K562 (cell line): Measurements from ENCODE around the gene CLCN1. TPM values are rescaled to one million over a fixed set of nuclear protein-coding genes. Genes with fewer than 3 reads are reported as not detected.

ENCODE experiments used
- CHD4 ChIP-seq: fragments of 200-600 bp; sonication (generic); IDR thresholded peaks from 3 replicates; pipeline ENCODE4 v1.6.1; 2012; ENCODE audit warnings: low read depth, mild to moderate bottlenecking, mixed read lengths, low read length, inconsistent platforms; ENCODE audit not compliant: insufficient read depth, insufficient replicate concordance, poor library complexity, severe bottlenecking
- CTCF ChIP-seq, 3 experiments: IDR thresholded peaks in 2 of 3; conservative IDR thresholded peaks in 1 of 3; 2 replicates each; pipeline ENCODE4 v1.5.1; 2011 to 2012; ENCODE audit warnings: low read length in 3 of 3, mild to moderate bottlenecking in 3 of 3, control low read depth in 2 of 3, improper control_type of control experiment in 1 of 3, inconsistent platforms in 1 of 3, low read depth in 1 of 3, mixed read lengths in 1 of 3, moderate library complexity in 1 of 3; ENCODE audit not compliant: insufficient read depth in 2 of 3
- ETS1 ChIP-seq: conservative IDR thresholded peaks from 2 replicates; pipeline ENCODE4 v1.6.1; 2011; ENCODE audit warnings: low read depth, mild to moderate bottlenecking, low read length; ENCODE audit not compliant: control insufficient read depth
- GTF2A2 ChIP-seq: IDR thresholded peaks from 2 replicates; pipeline ENCODE4 v1.6.1; 2016; ENCODE audit warnings: mild to moderate bottlenecking, missing genetic modification characterization, missing compliant biosample characterization
- KDM4B ChIP-seq, 2 experiments: fragments of 450-650 bp in 1 of 2; sonication (generic) in 1 of 2; IDR thresholded peaks; 2 replicates each; pipeline ENCODE4 v1.6.1; 2016 to 2017; ENCODE audit warnings: borderline replicate concordance in 2 of 2, antibody characterized with exemption in 1 of 2, low read depth in 1 of 2, mild to moderate bottlenecking in 1 of 2
- MBD1 ChIP-seq: fragments of 250-450 bp; sonication (Bioruptor Pico); IDR thresholded peaks from 2 replicates; pipeline ENCODE4 v1.8.0; 2022; ENCODE audit warnings: inconsistent platforms
- SIN3A ChIP-seq, 2 experiments: fragments of 150-350 bp in 1 of 2; IDR thresholded peaks; 2 replicates each; pipeline ENCODE4 v1.6.1; 2011 to 2016; ENCODE audit warnings: borderline replicate concordance in 2 of 2, low read depth in 2 of 2, low read length in 2 of 2, mild to moderate bottlenecking in 2 of 2, moderate library complexity in 2 of 2; ENCODE audit not compliant: control insufficient read depth in 1 of 2
- SMAD2 ChIP-seq: fragments of 150-350 bp; IDR thresholded peaks from 2 replicates; pipeline ENCODE4 v1.6.1; 2014; ENCODE audit warnings: low read depth, mild to moderate bottlenecking, low read length
- TCF7L2 ChIP-seq: fragments of 150-350 bp; IDR thresholded peaks from 2 replicates; pipeline ENCODE4 v1.6.1; 2016; ENCODE audit warnings: low read depth, mild to moderate bottlenecking, low read length, moderate library complexity
- TCFL5 ChIP-seq: fragments of 250-450 bp; sonication (Bioruptor Pico); conservative IDR thresholded peaks from 2 replicates; pipeline ENCODE4 v1.6.1; 2021; ENCODE audit warnings: mild to moderate bottlenecking, moderate library complexity, matching md5 sums
- ZNF217 ChIP-seq: sonication (generic); formaldehyde crosslinking; IDR thresholded peaks from 2 replicates; pipeline ENCODE4 v1.8.0; 2022; ENCODE audit warnings: mild to moderate bottlenecking, missing genetic modification reagents
- ZNF717 ChIP-seq: fragments of 250-450 bp; sonication (Bioruptor Pico); IDR thresholded peaks from 2 replicates; pipeline ENCODE4 v1.5.0; 2021
- polyA plus RNA-seq, 8 experiments: library from polyadenylated mRNA; depleted of rRNA in 4 of 8; stranded (reverse) in 5 of 8; unstranded in 3 of 8; fragments of >200 nt; fragmentation: Nextera tagmentation in 2 of 8; fragmentation: Illumina TruSeq in 1 of 8; extraction: Ambion mirVana in 2 of 8; extraction: Trizol in 1 of 8; gene quantifications; 2 replicates each; pipeline versions ENCODE4 v1.2.1 to v1.2.3, GENCODE V29; 2011 to 2014; ENCODE audit warnings: inconsistent platforms in 1 of 8, missing spikeins in 1 of 8
- total RNA-seq, 7 experiments: library from RNA; depleted of rRNA in 6 of 7; stranded (reverse); fragments of >200 nt in 6 of 7; fragmentation: Illumina TruSeq in 2 of 7; extraction: Trizol in 2 of 7; gene quantifications; 2 replicates each; pipeline versions ENCODE4 v1.2.1 to v1.2.3, GENCODE V29; 2011 to 2021; ENCODE audit warnings: low replicate concordance in 1 of 7

Gene CLCN1
- total and polyA plus RNA-seq, 9 of the 15 experiments (the other 6 are each of a cell fraction or from before 2014, with no cell fraction given), result 0.01 to 0.11 (median 0.04) TPM; not detected in 4

- TF ChIP-seq CTCF (IDR thresholded peaks at IDR 0.05 in 2 of 3, conservative IDR thresholded peaks at IDR 0.05 in 1 of 3; ENCODE audit: insufficient read depth in 2 of 3, low read depth in 1 of 3, low read length in 3 of 3), result peak; percentile 22 to 43 (median 24); a peak in 3 of 6 replicates
- no peak for TF ChIP-seq TCFL5 (CRISPR knock-in tag)
- TF ChIP-seq MBD1, result no peak
- TF ChIP-seq ZNF717, result no peak
- TF ChIP-seq ETS1, result no peak
- no peak for TF ChIP-seq ZNF217 (CRISPR knock-in tag)
- TF ChIP-seq SIN3A (IDR thresholded peaks at IDR 0.05; ENCODE audit: borderline replicate concordance in 2 of 2, control insufficient read depth in 1 of 2, low read depth in 2 of 2, low read length in 2 of 2), result no peak
- TF ChIP-seq SMAD2, result no peak
- no peak for TF ChIP-seq KDM4B (IDR thresholded peaks at IDR 0.05; ENCODE audit: borderline replicate concordance in 2 of 2, low read depth in 1 of 2)
- TF ChIP-seq GTF2A2 (tag), result no peak
- TF ChIP-seq TCF7L2, result no peak
- TF ChIP-seq CHD4, result no peak
- TF ChIP-seq, all 486 proteins: peak for 4
These were observed 5.8 kb downstream of the CLCN1 start (continued) for GRCh38 chr7:143321734-143322133.
